DMS153 (cell line): ENCODE results near the gene WNT10A.

Experiments
- DNase-seq: peaks from one replicate; lab custom pipeline; 2025; lab: John Stamatoyannopoulos, UW

The WNT10A gene

GRCh38 chr2:218857371-218858137, 23.1 kb upstream of the WNT10A start:
- no peak for DNase-seq

- no peak for DNase-seq
Observed at GRCh38 chr2:218858138-218858445, 22.6 kb upstream of the WNT10A start.

DNA sequence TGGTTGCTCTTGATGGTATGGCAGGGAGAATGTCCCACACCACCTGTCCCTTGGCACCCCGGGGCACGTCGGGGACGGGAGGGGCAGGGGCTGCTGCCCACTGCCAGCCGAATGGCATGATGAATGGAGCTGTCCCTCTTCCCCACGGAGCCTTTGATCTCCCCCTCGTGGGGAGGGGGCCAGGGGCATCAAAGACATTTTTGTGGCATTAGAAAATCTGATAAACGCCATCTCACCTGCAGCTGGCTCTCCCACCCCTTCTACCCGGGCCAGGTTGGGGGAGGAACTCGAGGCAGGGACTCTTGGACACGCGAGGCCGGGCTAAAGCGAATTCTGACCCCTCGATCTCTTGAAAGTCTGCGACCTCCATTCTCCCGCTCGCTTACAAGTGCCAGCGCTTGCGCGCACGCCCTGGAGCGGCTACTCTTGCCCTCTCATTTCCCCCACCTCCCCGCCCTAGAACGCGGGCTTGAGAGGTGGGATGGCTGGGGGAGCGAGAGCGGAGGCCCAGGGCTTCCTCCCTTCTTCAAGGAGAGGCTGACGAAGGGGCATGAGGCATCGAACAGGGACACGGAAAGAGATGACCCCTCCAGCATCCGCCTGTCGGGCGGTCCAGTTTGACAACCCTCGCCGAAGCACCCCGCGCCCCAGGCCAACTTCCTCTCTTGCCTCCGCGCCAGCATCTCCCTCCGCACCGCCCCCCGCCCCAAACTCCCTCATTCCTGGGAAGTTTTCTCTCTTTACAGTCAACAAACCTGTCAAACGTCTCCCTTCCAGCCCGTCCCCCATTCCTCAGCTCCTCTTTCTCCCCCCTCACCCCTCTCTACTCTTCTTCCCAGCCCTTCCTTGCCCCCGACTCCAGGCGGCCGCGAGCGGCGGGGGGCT, 21.7 kb upstream of the WNT10A start:
- no peak for DNase-seq

- no peak for DNase-seq
Observed at GRCh38 chr2:218859556-218859987, 21.1 kb upstream of the WNT10A start, which contains the start of gene WNT6. Gene WNT6, plus strand, starts transcription at chr2:218859805. Its CDS starts 233 bp downstream, at chr2:218860038.

DNA sequence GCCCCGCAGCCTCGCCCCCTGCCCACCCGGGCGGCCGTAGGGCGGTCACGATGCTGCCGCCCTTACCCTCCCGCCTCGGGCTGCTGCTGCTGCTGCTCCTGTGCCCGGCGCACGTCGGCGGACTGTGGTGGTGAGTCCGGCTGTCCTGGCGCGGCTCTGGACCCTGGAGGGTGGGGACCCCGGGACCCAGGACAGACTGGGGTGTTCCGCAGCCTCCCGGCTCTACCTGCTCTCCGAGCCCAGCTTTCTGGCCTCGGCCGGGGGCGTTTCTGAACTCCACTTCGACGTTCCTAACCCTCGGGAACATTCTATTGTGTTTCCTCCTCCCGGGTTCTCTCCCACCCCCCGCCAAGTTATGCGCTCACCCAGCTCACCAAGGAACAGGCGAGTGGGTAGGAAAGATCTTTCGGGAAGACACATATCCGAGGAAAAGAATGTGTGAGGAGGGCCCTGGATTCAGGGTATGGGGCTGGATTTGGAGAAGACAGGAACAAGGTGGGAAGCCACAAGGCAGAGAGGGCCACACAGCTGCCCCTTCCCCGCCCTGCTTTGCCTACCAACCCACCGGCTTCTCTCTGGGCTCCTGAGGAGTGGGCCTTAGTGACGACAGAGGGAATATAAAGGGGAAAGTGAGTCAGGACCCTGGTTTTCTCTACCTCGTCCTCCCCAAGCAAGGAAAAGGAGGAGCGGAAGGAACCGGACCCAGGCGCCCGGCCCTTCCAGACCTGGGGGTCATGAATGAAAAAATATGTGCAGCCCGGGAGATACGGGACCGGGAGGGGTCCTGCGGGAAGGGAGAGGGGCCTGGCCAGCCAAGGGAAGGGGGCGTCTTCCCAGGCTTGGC, 20.4 kb upstream of the WNT10A start:
- DNase-seq = no peak

DNA sequence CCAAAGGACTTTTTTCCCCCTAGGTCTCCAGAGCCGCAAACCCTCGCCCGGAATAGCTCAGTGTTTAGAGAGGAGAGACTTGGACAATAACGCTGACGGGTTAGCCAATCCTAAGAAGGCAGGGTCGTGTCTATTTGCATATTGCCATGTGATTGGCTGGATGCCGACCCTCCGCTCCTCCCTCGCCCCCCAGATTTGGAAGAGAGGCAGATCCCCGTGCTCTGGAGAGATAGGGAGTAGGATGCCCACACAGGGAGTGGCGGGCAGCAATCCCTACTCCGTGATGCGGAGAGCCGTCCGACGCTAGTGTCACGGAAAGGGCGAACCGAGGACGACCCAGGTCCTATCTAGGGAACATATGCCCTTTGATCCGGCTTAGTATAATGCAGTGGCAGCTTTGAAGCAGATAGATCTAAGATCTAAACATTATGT, 19.7 kb upstream of the WNT10A start:
- peak; percentile 25 for DNase-seq

DNA sequence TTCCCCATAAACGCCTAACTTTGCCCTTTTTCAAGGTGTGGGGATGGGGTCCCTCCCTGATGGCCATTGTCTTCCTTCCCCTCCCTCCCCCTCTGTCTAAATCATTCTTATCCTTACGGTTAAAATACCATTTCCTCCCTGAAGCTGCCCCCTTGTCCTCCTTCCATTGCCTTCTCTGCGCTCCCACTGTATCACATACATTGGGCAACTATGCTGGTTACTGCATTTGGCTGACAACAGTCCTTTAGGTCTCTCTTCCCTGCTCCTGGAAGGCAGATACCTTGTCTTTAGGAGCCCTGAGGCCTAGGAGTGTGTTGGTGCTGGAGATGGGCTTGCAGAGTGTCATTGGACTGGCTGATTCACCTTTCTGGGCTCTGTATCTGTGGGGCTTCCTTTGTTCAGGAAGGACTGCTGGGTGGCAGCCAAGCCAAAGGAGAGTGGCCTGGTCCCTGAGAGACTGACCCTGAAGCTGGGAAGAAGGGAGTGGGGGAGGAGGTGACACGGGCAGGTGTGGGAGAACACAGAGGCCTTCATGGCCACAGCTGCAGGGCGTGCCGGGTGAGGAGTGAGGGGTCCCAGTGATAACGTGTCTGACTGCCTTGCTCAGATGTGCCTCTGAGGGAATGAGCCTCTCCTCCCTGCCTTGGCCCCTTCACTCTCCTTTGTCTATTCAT, 18.9 kb upstream of the WNT10A start:
- DNase-seq = no peak

- no peak for DNase-seq
Observed at GRCh38 chr2:218863021-218863520, 17.6 kb upstream of the WNT10A start.

DNA sequence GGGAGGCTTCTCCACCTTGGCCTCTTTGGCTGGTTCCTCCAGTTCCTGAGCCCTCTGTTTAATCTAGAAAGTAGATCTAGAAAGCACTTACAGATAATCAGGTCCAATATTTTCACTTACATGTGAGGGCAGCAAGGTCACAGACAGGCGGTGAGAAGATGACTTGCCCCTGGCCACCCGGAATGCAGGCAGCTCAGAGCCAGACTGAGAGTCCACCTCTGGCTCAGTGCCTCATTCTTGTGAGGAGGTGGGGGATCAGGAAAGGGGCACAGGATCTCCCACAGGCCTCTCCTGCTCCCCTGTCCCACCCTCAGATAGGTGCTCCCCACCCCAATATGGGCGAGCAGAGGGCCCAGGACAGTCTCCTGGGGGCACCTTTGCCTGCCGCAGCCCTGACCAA, 15.3 kb upstream of the WNT10A start:
- DNase-seq = no peak

DNA sequence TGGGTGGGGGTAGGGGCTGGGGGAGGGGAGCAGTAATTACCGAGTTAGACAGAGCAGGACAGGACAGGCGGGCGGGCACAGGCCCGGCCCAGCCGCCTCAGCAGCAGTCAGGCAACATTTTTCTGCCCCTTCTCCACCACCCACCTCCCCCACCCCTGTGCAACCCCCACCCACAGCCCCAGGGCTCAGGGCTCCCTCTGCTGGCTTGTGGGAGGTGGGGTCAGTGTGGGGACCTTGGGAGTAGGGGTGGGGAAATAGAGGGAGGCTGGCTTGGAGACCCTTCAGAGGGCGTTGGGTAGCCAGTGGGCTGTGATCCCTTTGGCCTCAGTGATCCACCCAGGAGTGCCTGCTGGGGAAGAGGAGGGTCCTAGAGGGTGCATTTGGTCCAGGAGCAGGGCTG, 14.7 kb upstream of the WNT10A start:
- DNase-seq = no peak

DNA sequence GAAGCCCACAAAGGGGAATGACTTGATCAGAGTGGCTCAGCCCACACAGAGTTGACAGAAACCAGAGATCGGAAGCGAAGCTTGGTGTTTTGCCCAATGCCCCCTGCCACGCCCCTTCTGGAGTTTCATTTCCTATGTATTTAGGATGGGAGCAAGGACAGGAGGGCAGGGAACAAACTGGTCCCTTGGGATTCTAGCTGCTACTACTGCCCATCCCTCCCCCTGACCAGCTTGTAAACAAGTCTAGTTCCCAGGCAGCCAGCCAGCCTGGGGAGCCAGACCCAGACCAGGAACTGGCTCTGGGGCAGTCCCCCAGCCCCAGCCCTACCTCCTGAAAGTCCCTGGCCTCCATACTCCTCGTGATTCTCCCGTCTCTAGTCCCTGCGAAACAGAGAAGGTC, 12.8 kb upstream of the WNT10A start:
- DNase-seq = peak; percentile 28

GRCh38 chr2:218869064-218869463, 11.6 kb upstream of the WNT10A start:
- DNase-seq = no peak

DNA sequence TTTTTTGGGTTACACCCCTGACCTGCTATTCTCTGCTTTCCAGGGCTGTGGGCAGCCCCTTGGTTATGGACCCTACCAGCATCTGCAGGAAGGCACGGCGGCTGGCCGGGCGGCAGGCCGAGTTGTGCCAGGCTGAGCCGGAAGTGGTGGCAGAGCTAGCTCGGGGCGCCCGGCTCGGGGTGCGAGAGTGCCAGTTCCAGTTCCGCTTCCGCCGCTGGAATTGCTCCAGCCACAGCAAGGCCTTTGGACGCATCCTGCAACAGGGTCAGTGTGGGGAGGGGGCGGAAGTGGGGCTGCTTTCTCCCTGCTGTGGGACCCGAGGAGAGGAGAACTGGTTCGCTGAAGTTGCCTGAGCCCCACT, 9.7 kb upstream of the WNT10A start:
- DNase-seq = no peak

GRCh38 chr2:218871345-218872302, 9.0 kb upstream of the WNT10A start:
- DNase-seq = no peak

DNA sequence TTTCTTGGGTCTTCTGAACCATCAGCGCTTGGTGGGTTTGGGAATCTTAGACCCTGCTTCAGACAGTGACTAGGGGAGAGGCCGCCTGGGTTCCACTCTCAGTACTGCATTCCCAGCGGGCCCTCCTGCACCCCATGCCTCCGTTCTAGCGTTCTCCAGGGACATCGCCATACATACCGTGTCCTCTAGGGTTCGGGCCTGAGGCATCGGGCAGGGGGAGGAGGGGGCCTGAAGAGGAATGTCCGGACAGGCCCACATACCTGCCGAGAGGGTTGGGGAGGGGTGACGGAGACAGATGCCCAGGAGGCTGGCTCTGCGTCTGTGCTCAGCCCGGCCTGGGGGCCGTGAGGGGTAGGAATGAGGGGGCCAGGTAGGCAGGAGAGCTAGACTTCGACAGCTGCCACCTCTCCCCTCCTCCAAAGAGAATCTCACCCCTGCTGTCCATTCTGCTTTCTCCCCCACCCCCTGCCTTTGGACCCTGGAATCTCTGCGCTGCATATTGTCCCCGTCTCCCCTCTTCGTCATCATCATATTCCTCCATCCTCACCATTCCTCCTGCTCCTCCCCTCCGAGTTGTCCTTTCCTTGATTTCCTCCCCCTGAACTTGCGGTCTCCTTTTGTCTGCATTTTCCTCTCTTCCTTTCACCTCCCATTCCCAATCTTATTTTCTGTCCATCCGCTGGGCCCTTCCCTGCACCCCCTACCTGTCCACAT, 7.8 kb upstream of the WNT10A start:
- no peak for DNase-seq

GRCh38 chr2:218873359-218874194, 7.1 kb upstream of the WNT10A start:
- no peak for DNase-seq

DNA sequence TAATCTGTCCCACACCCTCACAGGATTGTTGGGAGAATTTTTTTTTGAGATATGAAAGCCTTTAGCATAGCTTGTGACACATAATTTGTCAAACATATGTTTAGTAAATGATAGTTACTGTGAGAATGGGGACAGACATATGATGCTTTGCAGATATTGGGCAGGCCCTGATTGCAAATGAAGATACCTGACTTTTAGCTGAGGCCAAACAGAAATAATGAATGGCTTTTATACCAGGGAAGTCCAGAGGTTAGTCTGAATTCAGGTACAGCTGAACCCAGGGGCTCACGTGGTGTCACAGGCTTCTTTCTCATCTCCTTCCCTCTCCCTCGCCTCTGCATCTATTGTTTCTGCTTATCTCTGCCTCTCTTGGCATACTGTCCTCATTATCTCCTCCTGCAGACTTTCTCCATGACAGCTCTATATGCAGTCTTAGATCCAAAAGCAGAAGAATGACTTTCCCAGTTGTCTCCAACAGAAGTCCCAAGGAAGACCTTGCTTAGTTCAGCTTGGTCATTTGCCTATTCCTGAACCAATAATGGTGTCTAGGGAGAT, 4.9 kb upstream of the WNT10A start:
- no peak for DNase-seq

DNA sequence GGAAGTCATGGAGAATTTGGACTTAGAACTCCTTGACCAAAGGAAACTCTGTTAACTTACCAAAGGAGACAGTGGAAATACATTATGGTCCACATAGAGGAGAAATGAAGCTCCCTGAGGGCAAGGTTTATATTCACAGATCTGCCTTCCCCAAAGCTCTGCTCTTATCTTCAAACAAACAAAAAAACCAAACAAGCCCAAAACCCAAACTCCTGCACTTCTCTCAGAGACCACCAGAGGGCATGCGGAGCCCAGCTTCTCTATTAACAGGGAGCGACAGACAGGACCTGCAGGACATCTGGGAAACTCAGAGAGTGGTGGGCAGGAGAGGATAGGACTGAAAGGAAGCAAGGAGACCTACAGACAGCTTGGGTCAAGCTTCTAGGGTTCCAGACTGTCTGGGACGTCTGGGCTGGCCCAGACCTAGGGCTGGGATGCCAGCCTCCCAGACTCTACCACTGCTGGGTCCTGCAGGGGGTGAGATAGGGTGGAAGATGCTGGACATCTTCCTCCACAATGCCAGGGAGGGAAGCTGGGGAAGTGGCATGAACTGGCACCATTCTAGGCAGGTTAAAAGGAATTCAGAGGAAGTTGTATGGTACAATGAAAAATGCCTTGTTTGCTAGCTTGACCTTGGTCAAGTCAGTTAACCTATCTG, 4.0 kb upstream of the WNT10A start:
- DNase-seq = peak; percentile 45
